HepG2 (cell line): ENCODE measurements around the gene ITPR1. TPM values are rescaled to one million over a fixed set of nuclear protein-coding genes. Genes with fewer than 3 reads are reported as not detected.

Source experiments
- ATF1 ChIP-seq: IDR thresholded peaks from 2 replicates; pipeline ENCODE4 v1.6.1; 2016; ENCODE audit warnings: mild to moderate bottlenecking, control low read depth
- CHCHD3 ChIP-seq: sonication (generic); formaldehyde crosslinking; IDR thresholded peaks from 2 replicates; pipeline ENCODE4 v1.8.0; 2022; ENCODE audit warnings: mild to moderate bottlenecking, missing genetic modification reagents, moderate library complexity
- FOXC1 ChIP-seq: sonication (generic); formaldehyde crosslinking; IDR thresholded peaks from 2 replicates; pipeline ENCODE4 v1.8.0; 2022; ENCODE audit warnings: mild to moderate bottlenecking, missing genetic modification reagents, borderline replicate concordance
- KLF16 ChIP-seq, 2 experiments: sonication (generic) in 1 of 2; formaldehyde crosslinking in 1 of 2; IDR thresholded peaks; 2 replicates each; pipeline versions ENCODE4 v1.6.1 to v1.8.0; 2016 to 2023; ENCODE audit warnings: missing genetic modification reagents in 2 of 2, missing compliant biosample characterization in 1 of 2
- LCORL ChIP-seq, 2 experiments: fragments of 450-650 bp in 1 of 2; sonication (generic) in 1 of 2; formaldehyde crosslinking in 1 of 2; IDR thresholded peaks; 2 replicates each; pipeline versions ENCODE4 v1.5.0 to v1.6.1; 2017 to 2020; ENCODE audit warnings: antibody characterized with exemption in 1 of 2, missing genetic modification reagents in 1 of 2
- MTF2 ChIP-seq: sonication (generic); formaldehyde crosslinking; IDR thresholded peaks from 2 replicates; pipeline ENCODE4 v1.5.0; 2020; ENCODE audit warnings: missing genetic modification reagents, borderline replicate concordance
- NBN ChIP-seq: fragments of 450-650 bp; conservative IDR thresholded peaks from 2 replicates; pipeline ENCODE4 v1.6.1; 2017
- NFYB ChIP-seq: sonication (generic); formaldehyde crosslinking; IDR thresholded peaks from 2 replicates; pipeline ENCODE4 v1.4.0; 2020; ENCODE audit warnings: missing genetic modification reagents
- ONECUT2 ChIP-seq: sonication (generic); formaldehyde crosslinking; IDR thresholded peaks from 2 replicates; pipeline ENCODE4 v1.4.0; 2020; ENCODE audit warnings: missing genetic modification reagents
- PITX1 ChIP-seq: sonication (generic); formaldehyde crosslinking; IDR thresholded peaks from 2 replicates; pipeline ENCODE4 v1.5.1; 2020; ENCODE audit warnings: mild to moderate bottlenecking, missing genetic modification reagents
- ZKSCAN1 ChIP-seq: fragments of 150-350 bp; IDR thresholded peaks from 2 replicates; pipeline ENCODE4 v1.6.1; 2014; ENCODE audit warnings: low read length
- ZNF33A ChIP-seq: sonication (generic); formaldehyde crosslinking; IDR thresholded peaks from 2 replicates; pipeline ENCODE4 v1.5.1; 2020; ENCODE audit warnings: missing genetic modification reagents, mild to moderate bottlenecking, moderate library complexity, borderline replicate concordance
- ZNF446 ChIP-seq: sonication (generic); formaldehyde crosslinking; IDR thresholded peaks from 2 replicates; pipeline ENCODE4 v1.5.0; 2020; ENCODE audit warnings: mild to moderate bottlenecking, missing genetic modification reagents
- ZNF589 ChIP-seq: sonication (generic); formaldehyde crosslinking; conservative IDR thresholded peaks from 2 replicates; pipeline ENCODE4 v1.8.0; 2022; ENCODE audit warnings: mild to moderate bottlenecking, moderate library complexity, missing genetic modification reagents
- ZNF747 ChIP-seq: sonication (generic); formaldehyde crosslinking; IDR thresholded peaks from 2 replicates; pipeline ENCODE4 v1.8.1; 2023; ENCODE audit warnings: missing genetic modification reagents, mild to moderate bottlenecking, borderline replicate concordance
- ZSCAN30 ChIP-seq: sonication (generic); formaldehyde crosslinking; IDR thresholded peaks from 2 replicates; pipeline ENCODE4 v1.5.0; 2020; ENCODE audit warnings: mild to moderate bottlenecking, missing genetic modification reagents
- polyA plus RNA-seq, 8 experiments: library from polyadenylated mRNA; depleted of rRNA in 3 of 8; stranded (reverse) in 7 of 8; unstranded in 1 of 8; fragments of >200 nt; fragmentation: Illumina TruSeq in 4 of 8; extraction: Trizol in 4 of 8; gene quantifications; 2 replicates each; pipeline versions ENCODE4 v1.2.1 to v1.2.3, GENCODE V29; 2011 to 2016; ENCODE audit warnings: low read depth in 4 of 8, missing spikeins in 1 of 8, mixed read lengths in 1 of 8; ENCODE audit not compliant: insufficient read depth in 1 of 8
- total RNA-seq, 5 experiments: library from RNA; depleted of rRNA; stranded (reverse); fragments of >200 nt; fragmentation: Illumina TruSeq; extraction: Trizol; gene quantifications; 2 replicates each; pipeline ENCODE4 v1.2.3, GENCODE V29; 2016; ENCODE audit warnings: low read depth in 1 of 5
- TF ChIP-seq, protein P1 (sequence below): sonication (generic); formaldehyde crosslinking; IDR thresholded peaks from 2 replicates; pipeline ENCODE4 v1.4.0; 2020; ENCODE audit warnings: missing genetic modification reagents
- TF ChIP-seq, protein P2 (sequence below): IDR thresholded peaks from 2 replicates; pipeline ENCODE4 v1.6.1; 2018; ENCODE audit warnings: missing genetic modification reagents
- TF ChIP-seq, protein P3 (sequence below): IDR thresholded peaks from 2 replicates; pipeline ENCODE4 v1.6.1; 2016
- TF ChIP-seq, protein P4 (sequence below): sonication (generic); formaldehyde crosslinking; IDR thresholded peaks from 2 replicates; pipeline ENCODE4 v1.5.1; 2020; ENCODE audit warnings: missing genetic modification reagents, mild to moderate bottlenecking, borderline replicate concordance
- TF ChIP-seq, protein P5 (sequence below): sonication (generic); formaldehyde crosslinking; IDR thresholded peaks from 2 replicates; pipeline ENCODE4 v1.8.1; 2023; ENCODE audit warnings: mild to moderate bottlenecking, moderate library complexity, missing genetic modification reagents
- TF ChIP-seq, protein P6 (sequence below): sonication (generic); formaldehyde crosslinking; IDR thresholded peaks from 2 replicates; pipeline ENCODE4 v1.9.0; 2022; ENCODE audit warnings: low read depth, missing genetic modification reagents
- TF ChIP-seq, protein P7 (sequence below): sonication (generic); formaldehyde crosslinking; IDR thresholded peaks from 2 replicates; pipeline ENCODE4 v1.4.0; 2020; ENCODE audit warnings: missing genetic modification reagents, borderline replicate concordance

Gene ITPR1
- total and polyA plus RNA-seq, 2 of the 13 experiments (the other 11 are each of a cell fraction or from before 2014, with no cell fraction given), result 10.0 to 11.4 TPM

DNA sequence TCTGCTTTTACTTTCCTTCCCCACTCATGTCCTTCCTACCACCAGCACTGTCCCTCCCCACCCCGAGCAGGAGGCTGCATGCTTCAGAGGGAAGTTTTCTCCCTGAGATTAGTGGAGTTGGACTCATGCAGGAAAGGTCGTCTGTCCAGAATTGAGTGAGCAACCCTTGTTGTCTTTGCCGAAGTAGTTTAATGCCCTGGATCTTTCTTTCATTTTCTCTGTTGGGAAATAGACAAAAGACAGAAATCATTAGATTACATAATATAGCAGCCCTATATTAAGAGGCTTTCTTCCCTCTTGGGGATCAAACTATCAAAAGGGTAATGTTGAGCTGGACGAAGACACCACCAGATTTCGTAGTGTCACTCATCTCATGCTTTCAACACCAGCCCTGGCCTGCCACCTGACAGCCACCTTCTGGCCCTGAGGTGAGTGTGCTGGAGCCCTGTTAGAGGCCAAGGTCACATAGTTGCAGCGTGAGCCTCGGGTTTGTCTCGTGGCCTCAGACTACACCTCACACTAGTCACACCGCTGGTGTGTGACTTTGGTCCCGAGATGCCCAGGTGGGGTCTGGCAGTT is 231.0 kb downstream of the ITPR1 start (continued):
- TF ChIP-seq, protein P1, sequence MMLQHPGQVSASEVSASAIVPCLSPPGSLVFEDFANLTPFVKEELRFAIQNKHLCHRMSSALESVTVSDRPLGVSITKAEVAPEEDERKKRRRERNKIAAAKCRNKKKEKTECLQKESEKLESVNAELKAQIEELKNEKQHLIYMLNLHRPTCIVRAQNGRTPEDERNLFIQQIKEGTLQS, result no peak
- TF ChIP-seq ZNF33A (no peak), ZNF589 (no peak), ZKSCAN1 (no peak), ZNF747 (CRISPR knock-in tag) (no peak), CHCHD3 (no peak), FOXC1 (CRISPR knock-in tag) (no peak), ZSCAN30 (CRISPR knock-in tag) (no peak), ZNF446 (CRISPR knock-in tag) (no peak), NBN (no peak), LCORL (IDR thresholded peaks at IDR 0.05) (no peak), LCORL (CRISPR knock-in tag; IDR thresholded peaks at IDR 0.05) (peak; percentile 41; the same call in 1 of the 2 replicates), KLF16 (CRISPR knock-in tag; IDR thresholded peaks at IDR 0.05) (no peak), ATF1 (CRISPR knock-in tag) (no peak), NFYB (no peak), ONECUT2 (CRISPR knock-in tag) (no peak), PITX1 (CRISPR knock-in tag) (no peak), MTF2 (CRISPR knock-in tag) (no peak)
- TF ChIP-seq, protein P2, sequence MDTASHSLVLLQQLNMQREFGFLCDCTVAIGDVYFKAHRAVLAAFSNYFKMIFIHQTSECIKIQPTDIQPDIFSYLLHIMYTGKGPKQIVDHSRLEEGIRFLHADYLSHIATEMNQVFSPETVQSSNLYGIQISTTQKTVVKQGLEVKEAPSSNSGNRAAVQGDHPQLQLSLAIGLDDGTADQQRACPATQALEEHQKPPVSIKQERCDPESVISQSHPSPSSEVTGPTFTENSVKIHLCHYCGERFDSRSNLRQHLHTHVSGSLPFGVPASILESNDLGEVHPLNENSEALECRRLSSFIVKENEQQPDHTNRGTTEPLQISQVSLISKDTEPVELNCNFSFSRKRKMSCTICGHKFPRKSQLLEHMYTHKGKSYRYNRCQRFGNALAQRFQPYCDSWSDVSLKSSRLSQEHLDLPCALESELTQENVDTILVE, result no peak
- TF ChIP-seq, protein P3, sequence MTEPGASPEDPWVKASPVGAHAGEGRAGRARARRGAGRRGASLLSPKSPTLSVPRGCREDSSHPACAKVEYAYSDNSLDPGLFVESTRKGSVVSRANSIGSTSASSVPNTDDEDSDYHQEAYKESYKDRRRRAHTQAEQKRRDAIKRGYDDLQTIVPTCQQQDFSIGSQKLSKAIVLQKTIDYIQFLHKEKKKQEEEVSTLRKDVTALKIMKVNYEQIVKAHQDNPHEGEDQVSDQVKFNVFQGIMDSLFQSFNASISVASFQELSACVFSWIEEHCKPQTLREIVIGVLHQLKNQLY (CRISPR knock-in tag), result peak; percentile 87
- TF ChIP-seq, protein P4, sequence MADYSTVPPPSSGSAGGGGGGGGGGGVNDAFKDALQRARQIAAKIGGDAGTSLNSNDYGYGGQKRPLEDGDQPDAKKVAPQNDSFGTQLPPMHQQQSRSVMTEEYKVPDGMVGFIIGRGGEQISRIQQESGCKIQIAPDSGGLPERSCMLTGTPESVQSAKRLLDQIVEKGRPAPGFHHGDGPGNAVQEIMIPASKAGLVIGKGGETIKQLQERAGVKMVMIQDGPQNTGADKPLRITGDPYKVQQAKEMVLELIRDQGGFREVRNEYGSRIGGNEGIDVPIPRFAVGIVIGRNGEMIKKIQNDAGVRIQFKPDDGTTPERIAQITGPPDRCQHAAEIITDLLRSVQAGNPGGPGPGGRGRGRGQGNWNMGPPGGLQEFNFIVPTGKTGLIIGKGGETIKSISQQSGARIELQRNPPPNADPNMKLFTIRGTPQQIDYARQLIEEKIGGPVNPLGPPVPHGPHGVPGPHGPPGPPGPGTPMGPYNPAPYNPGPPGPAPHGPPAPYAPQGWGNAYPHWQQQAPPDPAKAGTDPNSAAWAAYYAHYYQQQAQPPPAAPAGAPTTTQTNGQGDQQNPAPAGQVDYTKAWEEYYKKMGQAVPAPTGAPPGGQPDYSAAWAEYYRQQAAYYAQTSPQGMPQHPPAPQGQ (CRISPR knock-in tag), result no peak
- TF ChIP-seq, protein P5, sequence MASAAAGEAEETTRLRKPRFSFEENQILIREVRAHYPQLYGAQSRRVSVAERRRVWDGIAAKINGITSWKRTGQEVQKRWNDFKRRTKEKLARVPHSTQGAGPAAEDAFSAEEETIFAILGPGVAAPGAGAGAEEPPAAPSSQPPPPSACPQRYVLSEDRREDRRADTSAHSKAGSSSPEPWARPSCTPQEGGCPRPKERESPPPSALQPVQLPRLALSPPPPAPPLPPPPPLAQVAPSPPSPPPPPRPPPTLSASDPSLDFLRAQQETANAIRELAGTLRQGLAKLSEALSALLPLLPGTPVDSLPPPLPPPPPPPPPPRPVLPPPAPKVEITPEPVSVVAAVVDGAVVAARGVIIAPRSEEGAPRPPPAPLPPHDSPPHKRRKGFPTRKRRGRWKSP (CRISPR knock-in tag), result no peak
- TF ChIP-seq, protein P6, sequence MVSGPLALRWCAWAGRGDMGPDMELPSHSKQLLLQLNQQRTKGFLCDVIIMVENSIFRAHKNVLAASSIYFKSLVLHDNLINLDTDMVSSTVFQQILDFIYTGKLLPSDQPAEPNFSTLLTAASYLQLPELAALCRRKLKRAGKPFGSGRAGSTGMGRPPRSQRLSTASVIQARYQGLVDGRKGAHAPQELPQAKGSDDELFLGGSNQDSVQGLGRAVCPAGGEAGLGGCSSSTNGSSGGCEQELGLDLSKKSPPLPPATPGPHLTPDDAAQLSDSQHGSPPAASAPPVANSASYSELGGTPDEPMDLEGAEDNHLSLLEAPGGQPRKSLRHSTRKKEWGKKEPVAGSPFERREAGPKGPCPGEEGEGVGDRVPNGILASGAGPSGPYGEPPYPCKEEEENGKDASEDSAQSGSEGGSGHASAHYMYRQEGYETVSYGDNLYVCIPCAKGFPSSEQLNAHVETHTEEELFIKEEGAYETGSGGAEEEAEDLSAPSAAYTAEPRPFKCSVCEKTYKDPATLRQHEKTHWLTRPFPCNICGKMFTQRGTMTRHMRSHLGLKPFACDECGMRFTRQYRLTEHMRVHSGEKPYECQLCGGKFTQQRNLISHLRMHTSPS (CRISPR knock-in tag), result no peak
- TF ChIP-seq, protein P7, sequence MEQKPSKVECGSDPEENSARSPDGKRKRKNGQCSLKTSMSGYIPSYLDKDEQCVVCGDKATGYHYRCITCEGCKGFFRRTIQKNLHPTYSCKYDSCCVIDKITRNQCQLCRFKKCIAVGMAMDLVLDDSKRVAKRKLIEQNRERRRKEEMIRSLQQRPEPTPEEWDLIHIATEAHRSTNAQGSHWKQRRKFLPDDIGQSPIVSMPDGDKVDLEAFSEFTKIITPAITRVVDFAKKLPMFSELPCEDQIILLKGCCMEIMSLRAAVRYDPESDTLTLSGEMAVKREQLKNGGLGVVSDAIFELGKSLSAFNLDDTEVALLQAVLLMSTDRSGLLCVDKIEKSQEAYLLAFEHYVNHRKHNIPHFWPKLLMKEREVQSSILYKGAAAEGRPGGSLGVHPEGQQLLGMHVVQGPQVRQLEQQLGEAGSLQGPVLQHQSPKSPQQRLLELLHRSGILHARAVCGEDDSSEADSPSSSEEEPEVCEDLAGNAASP (CRISPR knock-in tag), result peak; percentile 66; the same call in 1 of the 2 replicates
